Measurements from ENCODE around the gene RTP5. TPM values are rescaled to one million over a fixed set of nuclear protein-coding genes. Genes with fewer than 3 reads are reported as not detected.

The RTP5 gene
- polyA plus RNA-seq, 1 donor, result 0.08 TPM

DNA sequence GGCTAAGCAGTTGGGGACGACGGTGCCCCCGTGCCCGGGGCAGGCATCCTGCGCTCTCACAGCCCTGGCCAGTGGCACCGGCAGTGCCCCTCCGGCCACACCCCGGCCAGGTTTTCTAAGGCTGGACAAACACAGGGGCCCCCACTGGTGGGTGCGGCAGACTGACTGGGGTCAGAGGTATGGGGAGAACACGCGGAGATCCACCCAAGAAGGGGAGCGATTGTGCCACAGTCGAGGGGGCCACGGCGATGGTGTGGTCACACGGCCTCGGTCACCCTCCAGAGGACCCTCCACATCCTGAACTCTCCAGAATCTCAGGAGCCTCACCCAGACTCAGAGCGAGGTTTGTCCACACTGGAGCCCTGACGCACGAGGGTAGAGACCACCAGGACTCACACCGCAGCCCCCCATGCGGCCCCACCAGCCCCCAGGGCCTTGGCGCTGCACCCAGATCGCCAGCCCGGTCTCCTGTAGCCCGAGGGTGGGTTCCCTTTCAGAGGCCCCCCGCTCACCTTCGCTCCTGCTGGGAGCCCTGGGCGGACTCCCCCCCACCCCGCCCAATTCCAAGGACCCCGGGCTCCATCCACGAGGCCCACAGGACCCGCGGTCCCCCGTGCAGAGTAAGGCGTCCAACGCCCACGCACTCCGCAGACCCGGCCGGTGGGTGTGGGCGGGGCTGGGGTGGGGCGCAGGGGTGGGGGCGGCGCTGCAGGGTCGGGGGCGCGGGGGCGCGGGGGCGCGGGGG, 26.0 kb upstream of the RTP5 start:
- DNase-seq (ENCODE audit: low read depth), result no peak

DNA sequence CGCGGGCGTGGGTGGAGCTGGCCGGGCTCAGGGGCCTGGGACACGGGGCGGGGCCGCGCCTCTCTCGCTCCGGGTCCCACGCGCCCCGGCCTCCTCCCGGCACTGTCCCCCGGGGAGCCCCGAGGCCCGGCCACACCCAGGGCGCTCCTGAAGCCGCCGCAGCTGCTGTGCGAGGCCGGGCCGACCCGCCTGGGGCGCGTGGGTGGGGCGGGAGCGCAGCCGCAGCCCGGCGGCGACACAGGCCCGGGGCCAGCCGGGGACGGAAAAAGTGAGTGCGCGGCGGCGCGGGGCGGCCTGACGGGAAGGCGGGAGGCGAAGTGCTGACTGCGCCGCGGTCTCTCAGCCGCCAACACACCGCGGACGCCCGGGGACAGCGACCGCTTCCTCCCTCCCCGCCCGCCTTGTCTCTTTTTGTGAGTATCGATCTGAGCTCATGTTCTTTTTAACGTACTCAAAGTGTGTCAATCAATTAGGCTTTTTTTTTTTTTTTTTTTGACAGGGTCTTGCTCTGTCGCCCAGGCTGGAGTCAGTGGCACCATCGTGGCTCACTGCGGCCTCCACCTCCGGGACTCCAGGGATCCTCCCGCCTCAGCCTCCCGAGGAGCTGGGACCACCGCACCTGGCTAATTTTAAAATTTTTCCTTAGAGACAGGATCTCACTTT, 25.3 kb upstream of the RTP5 start:
- peak; percentile 44 for DNase-seq (ENCODE audit: low read depth)

DNA sequence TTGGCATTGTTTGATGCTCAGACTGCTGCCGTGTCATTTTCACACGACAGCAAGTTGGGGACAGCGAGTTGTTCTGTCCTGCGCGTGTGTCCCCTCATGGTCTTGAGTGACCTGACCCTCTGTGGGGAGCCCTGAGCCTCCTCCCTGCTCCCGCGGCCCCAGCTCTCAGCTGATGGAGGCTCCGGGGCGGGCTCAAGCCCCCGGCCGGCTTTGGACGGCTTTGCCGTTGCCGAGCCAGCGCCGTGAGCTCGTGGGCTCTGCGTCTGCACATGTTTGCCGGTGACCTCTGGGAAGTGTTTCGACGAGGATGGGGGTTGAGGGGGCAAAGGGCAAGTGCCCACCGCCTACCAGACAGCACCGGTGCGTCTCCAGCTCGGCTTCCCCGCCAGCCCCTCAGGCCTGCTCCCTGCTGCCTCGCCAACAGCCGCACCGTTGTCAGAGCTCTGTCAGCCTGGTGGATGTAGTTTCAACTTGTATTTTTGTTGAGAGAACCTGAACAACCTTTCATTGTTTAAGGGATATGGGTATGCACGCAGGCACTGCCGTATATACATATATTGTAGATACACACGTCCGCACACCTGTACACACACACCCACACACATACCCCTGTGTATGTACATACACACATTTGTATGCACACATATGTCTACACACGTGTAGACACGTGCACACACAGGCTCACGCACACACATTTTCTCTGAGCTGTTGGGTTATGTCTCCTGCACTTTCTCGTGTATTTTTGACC, 24.5 kb upstream of the RTP5 start:
- no peak for DNase-seq (ENCODE audit: low read depth)

DNA sequence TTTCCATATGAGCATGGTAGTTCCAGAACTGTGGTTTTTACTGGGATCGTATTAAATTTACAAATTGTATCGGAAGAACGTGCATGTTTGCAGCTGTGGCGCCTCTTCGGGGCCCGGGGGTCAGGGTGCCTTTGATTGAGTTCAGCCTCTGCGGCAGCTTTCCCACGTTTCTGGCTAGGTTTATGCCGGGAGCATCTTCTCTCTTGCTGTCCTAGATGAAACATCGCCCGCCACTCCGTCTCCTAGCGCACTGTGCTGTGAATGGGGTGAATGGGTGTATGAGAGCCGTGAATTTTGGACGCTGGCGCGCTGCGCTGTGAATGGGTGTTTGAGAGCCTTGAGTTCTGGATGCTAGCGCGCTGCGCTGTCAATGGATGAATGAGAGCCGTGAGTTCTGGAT, 23.1 kb upstream of the RTP5 start:
- DNase-seq (ENCODE audit: low read depth), result no peak

DNA sequence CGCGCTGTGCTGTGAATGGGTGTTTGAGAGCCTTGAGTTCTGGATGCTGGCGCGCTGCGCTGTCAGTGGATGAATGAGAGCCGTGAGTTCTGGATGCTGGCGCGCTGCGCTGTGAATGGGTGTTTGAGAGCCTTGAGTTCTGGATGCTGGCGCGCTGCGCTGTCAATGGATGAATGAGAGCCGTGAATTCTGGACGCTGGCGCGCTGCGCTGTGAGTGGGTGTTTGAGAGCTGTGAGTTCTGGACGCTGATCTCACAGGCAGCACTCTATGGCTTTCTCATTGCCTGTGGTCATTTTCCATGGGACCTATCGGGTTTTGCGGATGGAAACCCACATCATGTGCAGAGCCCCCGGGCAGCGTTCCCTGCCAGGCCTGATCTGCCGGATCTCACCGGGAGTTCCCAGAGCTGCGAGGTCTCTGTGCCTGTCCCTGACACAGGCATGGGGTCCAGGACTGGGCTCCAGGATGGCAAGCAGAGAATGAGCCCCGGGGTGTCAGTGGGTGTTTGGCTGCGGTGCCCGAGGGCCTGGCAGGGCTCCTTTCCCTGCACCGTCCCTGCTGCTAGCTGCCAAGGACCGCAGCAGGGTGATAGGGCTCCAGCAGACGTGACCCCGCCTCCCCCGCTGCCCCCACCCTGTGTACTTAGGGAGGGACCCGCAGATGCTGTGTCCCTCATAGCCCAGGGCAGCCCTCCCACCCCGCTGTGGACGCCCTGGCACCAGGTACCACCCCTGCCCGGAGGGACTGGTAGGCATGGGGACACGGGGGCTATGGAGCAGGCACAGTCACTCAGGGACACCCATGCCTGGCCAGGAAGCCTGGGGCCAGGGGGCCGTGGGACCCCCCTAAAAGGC, 20.5 kb upstream of the RTP5 start:
- no peak for DNase-seq (ENCODE audit: low read depth)

DNA sequence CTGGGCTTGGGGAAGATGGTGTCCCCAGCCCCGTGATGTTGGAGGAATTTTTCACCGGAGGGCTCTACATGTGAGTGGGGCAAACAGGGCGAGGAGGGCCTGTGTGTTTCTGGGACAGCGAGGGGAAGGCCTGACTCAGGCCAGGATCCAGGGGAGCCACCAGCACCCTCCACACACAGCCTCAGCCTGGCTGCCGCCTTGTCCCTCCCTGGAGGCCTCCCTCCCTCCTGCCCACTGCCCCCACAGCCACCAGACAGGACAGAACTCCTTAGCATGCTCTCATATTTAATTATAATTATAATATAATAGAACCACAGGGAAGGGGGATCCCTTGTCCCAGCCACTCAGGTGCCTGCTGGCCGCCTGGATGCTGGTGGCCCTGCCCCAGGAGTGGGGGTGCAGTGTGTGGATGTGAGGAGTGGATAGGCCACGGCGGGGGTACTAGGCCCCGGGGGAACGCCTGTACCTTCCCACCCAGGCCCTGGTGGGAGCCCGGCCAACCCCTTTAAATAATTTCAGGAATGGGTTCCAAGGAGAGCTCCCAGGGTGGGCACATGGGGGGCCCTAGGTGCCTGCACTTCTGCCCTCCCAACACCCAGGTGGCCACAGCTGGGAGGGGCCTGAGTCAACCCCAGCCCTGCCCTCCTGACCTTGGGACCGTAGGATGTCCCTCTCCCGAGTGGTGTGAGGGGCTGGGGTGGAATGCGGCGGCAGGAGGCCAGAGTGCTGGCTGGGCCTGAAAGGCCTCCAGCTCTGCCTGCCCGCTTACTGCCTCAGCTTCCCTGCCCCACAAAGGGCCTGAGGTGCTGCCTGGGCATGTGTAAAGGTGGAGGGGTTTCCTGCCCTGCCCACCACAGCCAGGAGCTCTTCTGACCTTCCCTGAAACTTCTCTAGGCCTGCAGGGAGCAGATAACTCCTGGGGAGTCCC, 19.6 kb upstream of the RTP5 start:
- no peak for DNase-seq (ENCODE audit: low read depth)

DNA sequence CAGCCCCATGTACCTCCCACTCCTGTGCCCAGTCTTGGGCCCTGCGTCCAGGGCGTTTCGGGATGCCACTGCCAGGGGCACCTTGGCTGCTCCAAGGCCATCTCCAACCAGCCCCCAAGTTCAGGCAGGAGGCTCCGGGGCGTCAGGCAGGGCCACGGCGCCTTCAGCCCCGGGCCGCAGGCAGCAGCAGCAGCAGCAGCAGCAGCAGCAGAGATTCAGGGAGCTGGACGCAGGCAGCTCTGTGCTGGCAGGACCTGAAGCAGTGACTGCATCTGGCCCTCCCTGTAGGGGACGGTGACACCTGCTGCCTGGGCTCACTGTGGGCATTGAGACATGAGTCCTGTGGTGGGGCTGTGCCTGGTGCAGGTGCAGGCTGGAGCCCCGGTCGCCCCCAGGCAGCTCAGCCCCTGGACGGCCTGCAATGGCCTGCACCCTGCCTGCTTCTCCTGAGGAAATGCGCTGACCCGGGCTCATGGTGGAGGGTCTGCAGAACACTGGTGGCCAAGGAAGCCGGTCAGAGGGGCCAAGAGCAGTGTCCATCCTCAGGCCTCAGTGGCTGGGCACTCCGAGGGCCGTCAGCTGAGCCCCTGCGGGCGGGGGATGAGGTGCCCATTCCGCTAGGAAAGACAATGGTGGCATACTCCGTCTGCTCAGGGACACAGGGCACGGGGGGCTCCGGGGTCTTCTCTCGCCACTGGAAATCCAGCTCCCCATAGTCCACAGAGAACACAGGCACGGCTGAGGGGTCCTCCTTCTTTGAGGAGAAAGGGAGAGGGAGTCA, 18.8 kb upstream of the RTP5 start:
- no peak for DNase-seq (ENCODE audit: low read depth)

DNA sequence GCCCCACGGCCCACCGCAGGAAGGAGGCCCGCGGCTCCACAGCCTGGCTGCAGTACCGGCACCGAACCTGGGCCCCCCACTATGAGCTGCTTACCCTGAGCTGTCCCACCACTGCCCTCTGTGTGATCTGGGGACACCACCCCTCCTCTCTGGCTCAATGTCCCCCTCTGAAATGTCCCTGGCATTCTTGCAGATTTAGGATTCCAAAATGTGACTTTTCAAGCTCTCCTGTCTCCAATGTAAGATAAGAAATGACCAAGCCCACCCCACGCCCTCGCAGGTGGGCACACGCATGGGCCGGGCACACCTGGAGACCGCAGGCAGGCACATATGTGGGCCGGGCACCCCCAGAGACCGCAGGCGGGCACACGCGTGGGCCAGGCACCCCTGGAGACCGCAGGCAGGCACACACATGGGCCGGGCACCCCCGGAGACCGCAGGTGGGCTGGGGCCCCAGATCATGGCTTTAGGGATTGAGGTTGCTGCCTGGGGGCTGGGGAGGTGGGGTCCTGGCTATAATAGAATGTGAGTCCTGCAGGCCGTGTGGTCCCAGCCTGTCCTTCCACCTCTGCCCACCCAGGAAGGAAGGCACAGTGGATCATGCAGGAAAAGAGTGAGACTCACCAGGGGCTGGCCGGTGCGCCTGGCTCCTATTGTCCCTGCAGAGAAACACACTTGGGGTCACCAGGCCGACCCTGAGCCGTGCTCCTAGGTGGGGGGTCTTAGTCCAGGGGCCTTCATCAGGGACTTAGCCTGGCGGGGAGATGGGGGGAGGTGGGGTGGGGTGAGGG, 18.0 kb upstream of the RTP5 start:
- no peak for DNase-seq (ENCODE audit: low read depth)

DNA sequence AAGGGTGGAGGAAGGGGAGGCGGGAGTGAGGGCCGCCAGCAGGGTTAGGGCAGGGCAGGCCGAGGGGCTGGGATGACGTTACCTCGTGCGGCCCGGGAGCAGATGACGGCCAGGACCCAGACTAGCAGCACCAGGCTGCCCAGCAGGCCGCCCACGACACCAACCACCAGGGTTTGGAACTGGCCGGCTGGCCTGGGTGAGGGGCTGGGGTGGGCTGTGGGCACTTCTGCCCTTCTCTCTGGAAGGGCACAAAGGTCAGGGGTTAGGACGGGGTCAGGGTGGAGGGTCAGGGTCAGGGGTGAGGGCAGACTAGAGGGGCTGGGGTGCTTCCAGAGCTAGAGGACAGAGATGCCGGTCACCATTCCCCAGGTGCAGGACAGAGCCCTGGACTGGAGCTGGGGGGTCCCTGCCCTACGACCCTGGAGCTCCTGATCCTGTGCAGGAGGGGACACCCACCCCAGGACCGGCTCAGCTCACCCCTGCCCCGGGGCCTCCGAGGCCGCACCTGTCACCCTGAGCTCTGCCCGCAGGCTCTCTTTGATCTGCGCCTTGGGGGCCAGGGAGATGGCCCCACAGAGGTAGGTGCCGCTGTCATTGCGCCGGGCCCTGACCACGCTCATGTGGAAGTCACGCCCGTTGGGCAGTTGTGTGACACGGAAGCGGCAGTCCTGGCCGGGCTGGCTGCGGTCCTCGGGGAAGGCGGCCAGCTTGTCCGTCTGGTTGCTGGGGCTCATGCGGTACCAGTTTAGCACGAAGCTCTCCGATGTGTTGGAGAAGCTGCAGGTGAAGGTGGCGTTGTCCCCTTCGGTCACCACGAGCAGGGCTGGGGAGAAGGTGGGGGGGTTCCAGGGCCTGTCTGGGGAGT, 17.2 kb upstream of the RTP5 start:
- DNase-seq (ENCODE audit: low read depth), result no peak

DNA sequence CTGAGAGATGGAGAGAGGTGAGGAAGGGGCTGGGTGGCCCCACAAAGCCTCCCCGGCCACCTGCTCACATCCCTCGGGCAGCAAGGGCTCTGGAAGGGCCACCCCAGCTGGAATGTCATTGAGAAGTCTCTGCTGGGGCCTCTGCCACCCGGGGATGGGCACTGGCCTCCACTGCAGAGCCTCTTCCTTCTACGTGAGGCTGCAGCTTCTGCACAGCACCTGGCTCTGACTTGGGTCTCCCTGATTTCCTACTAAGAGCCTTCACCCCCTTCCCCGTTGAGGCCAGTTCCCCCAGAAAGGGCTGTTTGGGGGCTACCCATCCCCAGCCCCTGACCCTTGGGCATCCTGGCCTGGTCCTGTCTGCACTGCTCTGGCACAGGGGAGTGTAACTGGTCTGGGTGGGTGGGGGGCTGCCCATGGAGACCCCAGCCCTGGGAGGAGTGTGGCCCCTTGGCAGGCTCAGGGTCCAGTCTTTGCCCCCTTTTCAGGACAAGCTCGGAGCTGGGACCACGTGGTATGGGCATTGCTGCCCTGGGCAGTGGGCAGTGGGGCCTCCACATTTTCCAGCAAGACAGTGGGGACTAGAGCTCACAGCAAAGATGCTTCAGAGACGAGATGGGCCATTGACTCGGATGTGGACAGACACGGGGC, 16.4 kb upstream of the RTP5 start:
- DNase-seq (ENCODE audit: low read depth), result no peak

DNA sequence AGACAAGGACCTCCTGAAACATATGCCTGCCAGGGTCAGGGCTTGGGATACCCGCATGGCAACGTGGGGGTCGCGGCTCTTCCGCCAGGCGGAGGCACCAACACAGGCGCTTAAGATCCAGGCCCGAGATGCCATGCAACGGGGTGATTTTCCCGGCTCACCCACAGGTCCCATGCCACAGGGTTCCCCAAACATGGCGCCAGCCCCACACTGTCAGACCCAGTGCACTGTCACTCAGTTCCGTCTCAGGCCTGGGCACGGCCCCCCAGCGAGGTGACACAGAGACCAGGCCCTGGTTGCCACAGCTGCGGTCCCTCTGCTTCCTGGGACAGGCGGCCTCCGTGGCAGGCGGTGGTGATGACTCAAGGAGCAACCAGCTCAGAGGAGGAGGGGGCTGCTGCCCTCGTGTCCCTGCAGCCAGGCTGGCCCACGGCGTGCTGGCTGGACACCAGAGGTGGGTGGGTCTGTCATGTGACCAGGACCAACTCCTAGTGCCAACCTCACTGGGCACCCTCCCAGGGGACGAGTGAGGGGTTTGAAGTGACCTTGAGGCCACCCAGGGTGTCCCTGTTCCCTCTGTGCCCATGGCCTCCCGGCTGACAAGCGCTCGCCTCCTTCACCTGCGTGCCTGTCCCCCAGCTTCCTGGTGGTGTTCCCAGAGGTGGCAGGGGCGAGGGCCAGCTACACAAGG, 15.7 kb upstream of the RTP5 start:
- DNase-seq (ENCODE audit: low read depth), result no peak

DNA sequence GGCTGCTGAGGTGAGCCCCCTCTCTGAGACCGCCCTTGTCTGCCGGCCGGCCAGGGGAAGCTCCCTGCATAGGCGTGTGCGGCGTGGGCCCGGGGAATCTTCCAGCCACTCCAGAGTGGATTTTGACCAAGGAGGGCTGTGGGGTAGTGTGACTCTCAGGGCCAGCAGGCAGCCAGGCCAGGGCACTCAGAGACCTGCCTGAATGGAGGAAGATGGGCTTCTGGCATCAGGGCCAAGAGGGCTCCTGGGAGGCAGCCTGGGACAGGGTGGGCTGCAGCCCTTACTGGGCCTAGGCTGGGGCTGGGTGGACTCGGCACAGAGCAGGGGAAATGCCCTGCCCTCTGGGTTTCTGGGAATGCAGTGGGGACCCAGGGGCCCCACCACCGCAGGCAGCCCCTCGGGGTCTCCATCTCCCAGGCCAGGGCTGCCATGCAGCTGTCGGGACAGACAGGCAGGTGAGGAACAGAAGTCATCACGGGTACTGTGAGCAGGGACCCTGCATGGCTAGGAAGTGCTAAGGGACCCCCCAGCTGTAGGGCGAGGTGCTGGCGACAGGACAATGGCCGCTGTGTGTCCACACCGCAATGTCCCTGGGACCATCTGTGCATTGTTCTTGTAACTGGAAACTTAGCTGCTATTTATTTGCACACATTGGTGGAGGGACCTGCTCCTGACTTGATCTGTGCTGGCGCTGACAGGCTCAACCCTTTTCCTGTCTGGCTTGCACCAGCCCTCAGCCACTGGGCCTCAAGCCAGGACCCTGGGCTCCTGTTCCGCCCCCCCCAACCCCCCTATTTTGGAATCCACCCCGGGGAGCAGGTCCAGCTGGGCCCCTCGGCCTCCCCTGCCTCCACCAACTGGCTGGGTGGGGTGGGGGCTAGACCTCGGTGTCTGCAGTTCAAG, 14.9 kb upstream of the RTP5 start:
- DNase-seq (ENCODE audit: low read depth), result no peak

DNA sequence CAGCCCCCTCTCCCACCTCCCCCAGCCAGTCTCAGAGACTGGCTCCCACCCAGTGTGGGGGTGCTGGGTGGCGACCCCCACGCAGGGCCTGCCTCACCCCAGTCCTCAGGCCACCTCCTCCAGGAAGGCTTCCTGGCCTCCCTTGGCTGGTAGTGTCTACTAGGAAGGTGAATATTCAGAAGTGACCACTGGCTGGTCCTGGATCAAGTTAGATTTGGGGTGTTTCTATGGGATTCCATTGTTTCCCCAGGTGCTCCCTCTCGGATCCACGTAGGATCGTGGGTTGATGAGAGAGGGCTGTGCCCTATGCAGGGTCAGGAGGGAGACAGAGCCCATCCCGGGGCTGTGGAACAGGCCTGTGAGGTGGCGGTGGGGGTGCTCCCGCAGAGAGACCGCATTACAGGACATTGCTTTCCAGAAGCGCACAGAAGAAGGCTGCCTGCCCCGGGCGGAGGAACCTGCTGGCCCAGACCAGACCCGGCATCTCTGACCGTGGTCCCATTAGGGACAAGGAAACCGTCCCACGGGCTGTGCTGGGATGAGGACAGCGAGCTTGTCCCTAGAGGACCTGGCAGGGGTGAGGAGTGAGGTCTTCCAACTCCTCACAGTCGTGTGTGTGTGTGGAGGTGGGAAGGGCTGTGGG, 14.2 kb upstream of the RTP5 start:
- no peak for DNase-seq (ENCODE audit: low read depth)

DNA sequence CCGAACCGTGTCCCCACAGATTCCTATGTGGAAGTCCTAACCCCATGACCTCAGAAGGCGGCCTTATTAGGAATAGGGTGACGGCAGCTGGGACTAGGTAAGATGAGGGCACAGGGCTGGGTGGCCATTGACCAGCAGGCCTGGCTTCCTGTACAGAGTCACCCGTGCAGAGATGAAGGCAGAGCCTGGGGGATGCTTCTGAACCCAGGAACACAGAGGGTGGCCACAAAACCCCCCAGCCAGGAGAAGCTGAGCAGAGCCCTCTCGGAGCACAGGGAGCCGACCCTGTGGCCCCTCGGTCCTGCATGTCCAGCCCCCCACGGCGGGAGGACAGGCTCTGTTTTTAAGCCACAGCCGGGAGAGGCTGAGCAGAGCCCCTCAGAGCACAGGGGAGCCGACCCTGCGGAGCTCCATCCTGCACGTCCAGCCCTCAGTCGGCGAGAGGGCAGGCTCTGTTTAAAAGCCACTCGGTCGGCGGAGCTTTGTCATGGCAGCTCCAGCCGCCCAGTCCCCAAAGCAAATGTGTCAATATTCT, 13.6 kb upstream of the RTP5 start:
- DNase-seq (ENCODE audit: low read depth), result no peak

DNA sequence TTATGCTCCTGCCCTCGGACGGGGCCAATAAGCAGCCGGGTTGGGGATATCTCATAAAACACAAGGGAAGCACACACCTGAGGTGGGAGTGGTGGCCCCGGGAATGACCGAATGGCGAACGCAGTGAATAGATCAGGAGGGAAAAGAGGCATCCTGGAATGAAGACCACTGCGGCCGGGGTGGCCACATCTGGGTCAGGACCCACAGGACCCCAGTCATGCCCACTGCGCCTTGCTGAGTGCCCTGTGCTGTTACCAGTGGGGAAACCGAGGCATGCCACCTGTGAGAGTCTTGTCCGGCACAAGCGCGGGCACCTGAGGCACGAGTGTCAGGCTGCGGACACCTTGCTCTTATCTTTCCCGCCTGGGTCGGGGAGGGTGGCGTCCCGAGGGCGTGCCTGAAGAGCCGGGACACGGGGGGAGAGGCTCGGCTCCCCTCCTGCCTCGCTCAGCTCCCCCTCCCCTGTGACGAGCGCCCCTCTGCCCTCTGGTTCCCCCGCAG, 12.4 kb upstream of the RTP5 start:
- no peak for DNase-seq (ENCODE audit: low read depth)
